Measurements from ENCODE around the gene TOGARAM2. TPM values are rescaled to one million over a fixed set of nuclear protein-coding genes. Genes with fewer than 3 reads are reported as not detected.

The TOGARAM2 gene
- total RNA-seq, 4 donors from 2014 or later = 1.5 to 3.8 (median 1.9) TPM

DNA sequence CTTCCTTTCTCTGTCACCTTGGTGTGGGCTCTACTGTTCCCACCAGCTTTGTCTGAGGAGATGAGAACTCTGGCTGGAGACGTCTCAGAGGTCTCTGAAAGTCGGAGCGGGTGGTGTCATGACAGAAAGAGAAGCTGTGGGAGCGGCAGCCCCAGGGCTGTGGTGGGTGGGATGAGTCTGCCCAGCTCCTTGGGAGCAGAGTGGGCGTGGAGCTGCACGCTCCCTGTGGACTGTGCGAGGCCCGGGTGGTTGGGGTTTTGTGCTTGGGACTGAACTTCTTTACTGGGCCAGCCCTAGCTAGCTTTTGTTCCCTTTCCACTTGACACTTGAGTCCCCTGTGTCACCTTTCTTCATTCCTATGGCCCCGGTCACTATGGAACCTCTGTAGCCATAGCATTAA lies 10.4 kb downstream of the TOGARAM2 start:
- Histone ChIP-seq H3K36me3 (no peaks in the 10 kb centered on the region), H3K27me3 (no peaks in the 10 kb centered on the region), H3K4me1 (peaks cover 0 to 87% (median 8%) of the 10 kb centered on the region in 3 donors), H3K9me3 (no peaks in the 10 kb centered on the region), H3K4me3 (no peak overlapping the region), H3K27ac (peak overlapping the region; percentile 66 to 83 (median 73))
- WGBS, 2 donors (ENCODE audit: low coverage in 1 of 2) = 24% methylated on average over 3 of the region's 9 CpGs; no CpG with 5 or more reads in 1 of the 2 donors
- no peak for TF ChIP-seq POLR2A (IDR thresholded peaks at IDR 0.05)
- no peak for TF ChIP-seq POLR2AphosphoS5 (IDR thresholded peaks at IDR 0.05)
- TF ChIP-seq, protein P1, sequence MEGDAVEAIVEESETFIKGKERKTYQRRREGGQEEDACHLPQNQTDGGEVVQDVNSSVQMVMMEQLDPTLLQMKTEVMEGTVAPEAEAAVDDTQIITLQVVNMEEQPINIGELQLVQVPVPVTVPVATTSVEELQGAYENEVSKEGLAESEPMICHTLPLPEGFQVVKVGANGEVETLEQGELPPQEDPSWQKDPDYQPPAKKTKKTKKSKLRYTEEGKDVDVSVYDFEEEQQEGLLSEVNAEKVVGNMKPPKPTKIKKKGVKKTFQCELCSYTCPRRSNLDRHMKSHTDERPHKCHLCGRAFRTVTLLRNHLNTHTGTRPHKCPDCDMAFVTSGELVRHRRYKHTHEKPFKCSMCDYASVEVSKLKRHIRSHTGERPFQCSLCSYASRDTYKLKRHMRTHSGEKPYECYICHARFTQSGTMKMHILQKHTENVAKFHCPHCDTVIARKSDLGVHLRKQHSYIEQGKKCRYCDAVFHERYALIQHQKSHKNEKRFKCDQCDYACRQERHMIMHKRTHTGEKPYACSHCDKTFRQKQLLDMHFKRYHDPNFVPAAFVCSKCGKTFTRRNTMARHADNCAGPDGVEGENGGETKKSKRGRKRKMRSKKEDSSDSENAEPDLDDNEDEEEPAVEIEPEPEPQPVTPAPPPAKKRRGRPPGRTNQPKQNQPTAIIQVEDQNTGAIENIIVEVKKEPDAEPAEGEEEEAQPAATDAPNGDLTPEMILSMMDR (IDR thresholded peaks at IDR 0.05) = no peak
- TF ChIP-seq EP300 (IDR thresholded peaks at IDR 0.05) = no peak
- peak; percentile 15 for ATAC-seq

- 61 to 80% methylated on average over 1 to 3 of the region's 6 CpGs for WGBS, 2 donors (ENCODE audit: low coverage in 1 of 2)
- peaks cover 0 to 71% (median 8%) of the 10 kb centered on the region in 3 donors for H3K4me1 ChIP-seq
- H3K4me3 ChIP-seq = no peak overlapping the region
- TF ChIP-seq, protein P1 (IDR thresholded peaks at IDR 0.05) = no peak
- TF ChIP-seq POLR2A (IDR thresholded peaks at IDR 0.05) (no peak), EP300 (IDR thresholded peaks at IDR 0.05) (no peak)
- no peaks in the 10 kb centered on the region for H3K36me3 ChIP-seq
- no peak for ATAC-seq
- peak overlapping the region; percentile 2 to 83 (median 64) for H3K27ac ChIP-seq
- no peaks in the 10 kb centered on the region for H3K27me3 ChIP-seq
- H3K9me3 ChIP-seq = no peaks in the 10 kb centered on the region
Measured at GRCh38 chr2:28993206-28993960, 12.3 kb downstream of the TOGARAM2 start.

- H3K4me3 ChIP-seq = no peak overlapping the region
- H3K27me3 ChIP-seq = no peaks in the 10 kb centered on the region
- 75 to 93% methylated on average over 3 to 9 of the region's 10 CpGs for WGBS, 2 donors (ENCODE audit: low coverage in 1 of 2)
- peaks cover 0 to 64% (median 8%) of the 10 kb centered on the region in 3 donors for H3K4me1 ChIP-seq
- H3K9me3 ChIP-seq = no peaks in the 10 kb centered on the region
- H3K27ac ChIP-seq = peak overlapping the region in 2 of 4 donors; percentile 55 to 83
- H3K36me3 ChIP-seq = no peaks in the 10 kb centered on the region
- TF ChIP-seq POLR2AphosphoS5 (IDR thresholded peaks at IDR 0.05) (no peak), EP300 (IDR thresholded peaks at IDR 0.05) (no peak), POLR2A (IDR thresholded peaks at IDR 0.05) (no peak)
- TF ChIP-seq, protein P1 (IDR thresholded peaks at IDR 0.05) = no peak
- no peak for ATAC-seq
Measured at GRCh38 chr2:28994074-28994473, 13.0 kb downstream of the TOGARAM2 start.

DNA sequence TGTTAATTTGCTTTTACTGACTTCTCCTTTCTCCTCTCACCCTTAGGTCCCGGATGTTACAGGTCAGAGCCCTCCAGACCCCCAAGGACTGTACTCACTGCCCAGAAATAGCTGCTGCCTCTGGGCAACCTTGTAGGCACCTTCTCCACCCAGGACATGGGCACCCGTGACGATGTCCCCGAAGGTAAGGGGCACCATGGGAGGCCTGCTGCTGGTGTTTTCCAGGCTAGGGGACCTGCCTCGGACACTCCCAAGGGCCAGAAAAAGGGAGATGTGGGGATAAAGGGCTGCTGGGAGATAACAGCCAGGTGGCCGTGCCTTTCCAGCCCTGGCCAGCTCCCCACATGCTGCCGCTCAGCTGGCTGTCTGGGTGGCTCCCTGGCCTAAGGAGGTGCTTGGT lies 13.6 kb downstream of the TOGARAM2 start:
- Histone ChIP-seq H3K4me1 (peaks cover 0 to 58% (median 8%) of the 10 kb centered on the region in 3 donors), H3K27me3 (no peaks in the 10 kb centered on the region), H3K9me3 (no peaks in the 10 kb centered on the region), H3K4me3 (no peak overlapping the region), H3K27ac (peak overlapping the region in 1 of 4 donors; percentile 83), H3K36me3 (no peaks in the 10 kb centered on the region)
- no peak for TF ChIP-seq POLR2A (IDR thresholded peaks at IDR 0.05)
- TF ChIP-seq POLR2AphosphoS5 (IDR thresholded peaks at IDR 0.05) = no peak
- TF ChIP-seq, protein P1 (IDR thresholded peaks at IDR 0.05) = no peak
- no peak for TF ChIP-seq EP300 (IDR thresholded peaks at IDR 0.05)
- 57 to 67% methylated on average over 3 of the region's 7 CpGs for WGBS, 2 donors (ENCODE audit: low coverage in 1 of 2)
- ATAC-seq = no peak

Data from gastroesophageal sphincter (tissue), 4 donors.